Erythroblast (primary cell): ENCODE measurements around the gene COL11A2.

ENCODE experiments used
- GATA1 ChIP-seq: IDR thresholded peaks from 2 replicates; pipeline ENCODE4 v1.6.1; 2011; ENCODE audit warnings: low read depth, mild to moderate bottlenecking, control low read depth, low read length, moderate library complexity
- POLR2A ChIP-seq: IDR thresholded peaks from 2 replicates; pipeline ENCODE4 v1.6.1; 2011; ENCODE audit warnings: mild to moderate bottlenecking, low read length

GRCh38 chr6:33190504-33191107 lies 1.7 kb downstream of the COL11A2 start:
- no peak for TF ChIP-seq GATA1
- no peak for TF ChIP-seq POLR2A
